ENCODE results near the gene ACP7.
"Not testable (repeated sequence)": the region's sequence is repeated elsewhere in the genome, so short reads cannot be mapped to it uniquely, and the experiment has no call there.

ACP7 gene

GRCh38 chr19:39078436-39079200 is 5.5 kb upstream of the ACP7 start:
- DNase-seq = peak; percentile 15

GRCh38 chr19:39080431-39080830 is 3.7 kb upstream of the ACP7 start:
- no peak for DNase-seq

- no peak for DNase-seq
These were observed 2.0 kb upstream of the ACP7 start for GRCh38 chr19:39082167-39082566.

GRCh38 chr19:39082745-39083598 is 1.2 kb upstream of the ACP7 start:
- no peak for DNase-seq

- DNase-seq = no peak
These were observed 577 bp upstream of the ACP7 start for GRCh38 chr19:39083599-39083982.

- no peak for DNase-seq
These were observed 538 bp downstream of the ACP7 start for GRCh38 chr19:39084732-39085080.

- DNase-seq = no peak
These were observed 1.2 kb downstream of the ACP7 start for GRCh38 chr19:39085392-39085791.

GRCh38 chr19:39086386-39086785 is 2.2 kb downstream of the ACP7 start:
- DNase-seq = no peak

GRCh38 chr19:39087907-39088686 is 3.9 kb downstream of the ACP7 start:
- DNase-seq = no peak

- not testable (repeated sequence) for DNase-seq
These were observed 5.8 kb downstream of the ACP7 start for GRCh38 chr19:39090016-39090415.

GRCh38 chr19:39090881-39091280 is 6.7 kb downstream of the ACP7 start:
- DNase-seq = no peak

- DNase-seq = not testable (repeated sequence)
These were observed 11.8 kb downstream of the ACP7 start for GRCh38 chr19:39095799-39096540.

GRCh38 chr19:39097299-39097698 is 13.1 kb downstream of the ACP7 start:
- no peak for DNase-seq

GRCh38 chr19:39097721-39098120 is 13.6 kb downstream of the ACP7 start:
- DNase-seq = no peak

- DNase-seq = no peak
These were observed 14.4 kb downstream of the ACP7 start for GRCh38 chr19:39098365-39099269.

- no peak for DNase-seq
These were observed 15.2 kb downstream of the ACP7 start for GRCh38 chr19:39099341-39099740.

GRCh38 chr19:39100500-39101166 is 16.5 kb downstream of the ACP7 start:
- DNase-seq = no peak

- DNase-seq = no peak
These were observed 19.0 kb downstream of the ACP7 start for GRCh38 chr19:39103151-39103550.

- no peak for DNase-seq
These were observed 20.0 kb downstream of the ACP7 start for GRCh38 chr19:39104186-39104596.

GRCh38 chr19:39106194-39106593 is 22.0 kb downstream of the ACP7 start:
- DNase-seq = no peak

GRCh38 chr19:39109641-39110040 is 25.5 kb downstream of the ACP7 start:
- DNase-seq = no peak

Measured in GOT3 (cell line).